SK-N-SH (cell line): ENCODE results near the gene C1orf232. TPM values are rescaled to one million over a fixed set of nuclear protein-coding genes. Genes with fewer than 3 reads are reported as not detected.
A peak's percentile ranks its signal among the peaks of the same experiment; 100 is the strongest.

Experiments used
- CTCF ChIA-PET: fragments of 300-600, 350-600 bp; formaldehyde crosslinking; extraction: SDS; loops from one replicate; lab custom pipeline; 2021; lab: Yijun Ruan, JAX
- POLR2A ChIA-PET: fragments of 350-600 bp; sonication (Branson Sonifier 250); formaldehyde crosslinking; extraction: SDS; loops from one replicate; lab custom pipeline; 2020; ENCODE audit warnings: antibody characterized with exemption, inconsistent platforms; lab: Yijun Ruan, JAX
- DNase-seq: peaks from one replicate; pipeline ENCODE4 v3.0.0; 2012
- H2AFZ ChIP-seq: fragments of 200-600 bp; sonication (generic); 2 replicates; pipeline ENCODE4 v1.8.1; 2016; ENCODE audit warnings: antibody characterized with exemption, mild to moderate bottlenecking, low read depth
- H3F3A ChIP-seq: fragments of 200-600 bp; sonication (generic); replicated peaks from 2 replicates; pipeline ENCODE3; 2016; ENCODE audit warnings: antibody characterized with exemption, mild to moderate bottlenecking; ENCODE audit not compliant: insufficient read depth
- H3K27ac ChIP-seq, 2 experiments: fragments of 200-500 bp in 1 of 2; fragments of 200-600 bp in 1 of 2; sonication (Bioruptor generic) in 1 of 2; sonication (generic), shearing (Covaris generic) in 1 of 2; 2 replicates each; pipeline versions ENCODE4 v1.5.1 to v1.6.1; 2014 to 2016; ENCODE audit warnings: low read depth in 2 of 2, inconsistent platforms in 1 of 2, low read length in 1 of 2, mild to moderate bottlenecking in 1 of 2, mixed read lengths in 1 of 2
- H3K27me3 ChIP-seq: fragments of 200-600 bp; sonication (generic), shearing (Covaris generic); 2 replicates; pipeline ENCODE4 v1.6.1; 2016; ENCODE audit warnings: mixed run types; ENCODE audit not compliant: insufficient read depth
- H3K36me3 ChIP-seq, 2 experiments: fragments of 200-500 bp in 1 of 2; fragments of 200-600 bp in 1 of 2; sonication (Bioruptor generic) in 1 of 2; sonication (generic) in 1 of 2; replicated peaks in 1 of 2; 2 replicates each; pipeline versions ENCODE3 to v1.5.1; 2014 to 2016; ENCODE audit warnings: low read length in 1 of 2, mild to moderate bottlenecking in 1 of 2; ENCODE audit not compliant: insufficient read depth in 2 of 2, control insufficient read depth in 1 of 2
- H3K4me1 ChIP-seq, 2 experiments: fragments of 200-500 bp in 1 of 2; fragments of 200-600 bp in 1 of 2; sonication (Bioruptor generic) in 1 of 2; sonication (generic), shearing (Covaris generic) in 1 of 2; 2 replicates each; pipeline versions ENCODE4 v1.5.1 to v1.6.1; 2014 to 2016; ENCODE audit warnings: low read depth in 1 of 2, low read length in 1 of 2, mixed run types in 1 of 2; ENCODE audit not compliant: insufficient read depth in 2 of 2, control insufficient read depth in 1 of 2
- H3K4me2 ChIP-seq: fragments of 200-600 bp; sonication (generic), shearing (Covaris generic); 2 replicates; pipeline ENCODE4 v1.6.1; 2017; ENCODE audit warnings: mixed run types
- H3K4me3 ChIP-seq, 2 experiments: fragments of 200-500 bp in 1 of 2; fragments of 200-600 bp in 1 of 2; sonication (Bioruptor generic) in 1 of 2; sonication (generic), shearing (Covaris generic) in 1 of 2; 2 replicates each; pipeline versions ENCODE4 v1.5.1 to v1.8.1; 2014 to 2016; ENCODE audit warnings: low read depth in 2 of 2, inconsistent platforms in 1 of 2, low read length in 1 of 2, mild to moderate bottlenecking in 1 of 2, mixed read lengths in 1 of 2, moderate library complexity in 1 of 2
- H3K79me2 ChIP-seq: fragments of 200-600 bp; sonication (generic); 2 replicates; pipeline ENCODE4 v1.8.1; 2017; ENCODE audit warnings: mild to moderate bottlenecking; ENCODE audit not compliant: insufficient read depth
- H3K9ac ChIP-seq: fragments of 200-600 bp; sonication (generic); 2 replicates; pipeline ENCODE4 v1.6.1; 2017; ENCODE audit warnings: mixed run types
- H3K9me2 ChIP-seq: fragments of 200-600 bp; sonication (generic); 2 replicates; pipeline ENCODE4 v1.6.1; 2017; ENCODE audit warnings: mixed run types
- H3K9me3 ChIP-seq: fragments of 200-600 bp; sonication (generic); 2 replicates; pipeline ENCODE4 v1.6.1; 2017; ENCODE audit warnings: mixed run types, mild to moderate bottlenecking, moderate library complexity
- H4K20me1 ChIP-seq: fragments of 200-600 bp; sonication (generic); 2 replicates; pipeline ENCODE4 v1.6.1; 2017; ENCODE audit warnings: mild to moderate bottlenecking, mixed run types; ENCODE audit not compliant: insufficient read depth
- EZH2phosphoT487 ChIP-seq: fragments of 200-600 bp; sonication (generic); IDR thresholded peaks from 2 replicates; pipeline ENCODE4 v1.6.1; 2017; ENCODE audit warnings: low read depth, mixed run types, mild to moderate bottlenecking, antibody characterized with exemption, moderate library complexity, borderline replicate concordance
- FOSL2 ChIP-seq: IDR thresholded peaks from 2 replicates; pipeline ENCODE4 v1.4.0; 2012; ENCODE audit warnings: low read depth, mild to moderate bottlenecking, moderate library complexity, borderline replicate concordance
- JUND ChIP-seq: IDR thresholded peaks from 2 replicates; pipeline ENCODE4 v1.4.0; 2012
- MEF2A ChIP-seq: IDR thresholded peaks from 2 replicates; pipeline ENCODE4 v1.4.0; 2012; ENCODE audit warnings: low read depth, borderline replicate concordance
- MXI1 ChIP-seq: IDR thresholded peaks from 2 replicates; pipeline ENCODE4 v1.6.1; 2012; ENCODE audit warnings: mild to moderate bottlenecking, low read depth, low read length, improper control_type of control experiment
- NRF1 ChIP-seq: IDR thresholded peaks from 2 replicates; pipeline ENCODE4 v1.6.1; 2012; ENCODE audit warnings: low read depth, mild to moderate bottlenecking, low read length
- POLR2AphosphoS5 ChIP-seq: IDR thresholded peaks from 2 replicates; pipeline ENCODE4 v1.6.1; 2012; ENCODE audit warnings: low read depth, low read length
- RAD21 ChIP-seq: IDR thresholded peaks from 2 replicates; pipeline ENCODE4 v1.6.1; 2012; ENCODE audit warnings: mild to moderate bottlenecking, low read length
- RXRA ChIP-seq: IDR thresholded peaks from 2 replicates; pipeline ENCODE4 v1.4.0; 2012; ENCODE audit warnings: low read depth, mild to moderate bottlenecking, borderline replicate concordance
- SIN3A ChIP-seq: IDR thresholded peaks from 2 replicates; pipeline ENCODE4 v1.6.1; 2012; ENCODE audit warnings: low read depth, mild to moderate bottlenecking, low read length, moderate library complexity, borderline replicate concordance
- TEAD4 ChIP-seq: IDR thresholded peaks from 2 replicates; pipeline ENCODE4 v1.4.0; 2012; ENCODE audit warnings: mild to moderate bottlenecking, borderline replicate concordance; ENCODE audit not compliant: insufficient read depth
- WGBS: methylation state at CpG from one replicate; pipeline ENCODE4 v1.1.6; 2017; ENCODE audit warnings: low lambda C conversion rate; 5-methylcytosine and 5-hydroxymethylcytosine counted together
- polyA plus RNA-seq, 3 experiments: library from polyadenylated mRNA; depleted of rRNA; stranded (reverse); fragments of >200 nt; gene quantifications; 2 replicates each; pipeline ENCODE4 v1.2.3, GENCODE V29; 2012
- TF ChIP-seq, protein P1 (sequence below): fragments of 200-600 bp; sonication (generic); IDR thresholded peaks from 2 replicates; pipeline ENCODE4 v1.6.1; 2017; ENCODE audit warnings: antibody characterized with exemption, mild to moderate bottlenecking, moderate library complexity
- TF ChIP-seq, protein P2 (sequence below): IDR thresholded peaks from 2 replicates; pipeline ENCODE4 v1.6.1; 2012; ENCODE audit warnings: mild to moderate bottlenecking, low read depth, low read length, moderate library complexity
- TF ChIP-seq, protein P3 (sequence below): fragments of 150-350 bp; IDR thresholded peaks from 2 replicates; pipeline ENCODE4 v1.6.1; 2016; ENCODE audit warnings: mild to moderate bottlenecking, low read depth, low read length

Gene C1orf232
- polyA plus RNA-seq, 1 of the 3 experiments (the other 2 are of a cell fraction) = not detected

DNA sequence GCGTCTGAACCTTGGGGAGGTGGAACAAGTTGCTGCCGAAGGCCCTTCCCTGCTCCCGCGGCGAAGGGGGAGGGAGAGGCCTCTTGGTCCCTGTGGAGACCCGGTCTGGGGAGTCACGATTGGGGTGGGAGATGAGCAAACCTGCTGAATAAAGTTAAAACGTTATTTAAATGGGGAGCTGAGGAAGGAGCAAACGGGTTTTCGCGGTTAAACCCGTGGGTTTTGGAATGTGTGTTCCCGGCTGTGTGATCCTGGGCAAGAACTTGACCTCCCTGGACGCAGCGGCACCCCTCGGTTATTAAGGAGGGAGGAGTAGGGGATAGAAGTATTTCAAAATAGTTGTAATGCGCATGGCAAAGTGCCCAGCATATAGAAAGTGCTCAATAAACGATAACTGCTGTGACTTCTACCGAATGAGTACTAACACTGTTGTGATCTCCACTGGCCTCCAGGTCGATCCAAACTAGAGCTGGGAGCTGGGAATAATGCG, 6.5 kb downstream of the C1orf232 start:
- POLR2A ChIA-PET = interaction anchor here (1.5 kb wide), 1 partner anchor 51 kb away, joined by 3 read pairs; the partner anchor contains the start of gene PDIK1L
- Histone ChIP-seq H3K4me2 (peak overlapping the region; percentile 33; the same call in 1 of the 2 replicates), H3K27ac (no peak overlapping the region), H3K4me3 (no peak overlapping the region), H3K9me2 (no peaks in the 10 kb centered on the region), H3K4me1 (peaks cover 0 to 23% of the 10 kb centered on the region in 2 experiments; a peak in 1 of 4 replicates), H3K9me3 (no peaks in the 10 kb centered on the region), H3K9ac (no peak overlapping the region), H3F3A (no peaks in the 10 kb centered on the region), H3K27me3 (no peaks in the 10 kb centered on the region), H3K79me2 (no peaks in the 10 kb centered on the region), H3K36me3 (no peaks in the 10 kb centered on the region), H2AFZ (no peak overlapping the region), H4K20me1 (no peaks in the 10 kb centered on the region)
- no peak for DNase-seq
- 76% methylated on average over 20 of the region's 21 CpGs for WGBS
- TF ChIP-seq TEAD4 (no peak), RXRA (no peak), FOSL2 (no peak), MXI1 (no peak), POLR2AphosphoS5 (no peak), EZH2phosphoT487 (no peak), RAD21 (no peak), MEF2A (no peak), SIN3A (no peak), NRF1 (no peak), JUND (no peak)
- TF ChIP-seq, protein P1, sequence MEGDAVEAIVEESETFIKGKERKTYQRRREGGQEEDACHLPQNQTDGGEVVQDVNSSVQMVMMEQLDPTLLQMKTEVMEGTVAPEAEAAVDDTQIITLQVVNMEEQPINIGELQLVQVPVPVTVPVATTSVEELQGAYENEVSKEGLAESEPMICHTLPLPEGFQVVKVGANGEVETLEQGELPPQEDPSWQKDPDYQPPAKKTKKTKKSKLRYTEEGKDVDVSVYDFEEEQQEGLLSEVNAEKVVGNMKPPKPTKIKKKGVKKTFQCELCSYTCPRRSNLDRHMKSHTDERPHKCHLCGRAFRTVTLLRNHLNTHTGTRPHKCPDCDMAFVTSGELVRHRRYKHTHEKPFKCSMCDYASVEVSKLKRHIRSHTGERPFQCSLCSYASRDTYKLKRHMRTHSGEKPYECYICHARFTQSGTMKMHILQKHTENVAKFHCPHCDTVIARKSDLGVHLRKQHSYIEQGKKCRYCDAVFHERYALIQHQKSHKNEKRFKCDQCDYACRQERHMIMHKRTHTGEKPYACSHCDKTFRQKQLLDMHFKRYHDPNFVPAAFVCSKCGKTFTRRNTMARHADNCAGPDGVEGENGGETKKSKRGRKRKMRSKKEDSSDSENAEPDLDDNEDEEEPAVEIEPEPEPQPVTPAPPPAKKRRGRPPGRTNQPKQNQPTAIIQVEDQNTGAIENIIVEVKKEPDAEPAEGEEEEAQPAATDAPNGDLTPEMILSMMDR = no peak
- TF ChIP-seq, protein P2, sequence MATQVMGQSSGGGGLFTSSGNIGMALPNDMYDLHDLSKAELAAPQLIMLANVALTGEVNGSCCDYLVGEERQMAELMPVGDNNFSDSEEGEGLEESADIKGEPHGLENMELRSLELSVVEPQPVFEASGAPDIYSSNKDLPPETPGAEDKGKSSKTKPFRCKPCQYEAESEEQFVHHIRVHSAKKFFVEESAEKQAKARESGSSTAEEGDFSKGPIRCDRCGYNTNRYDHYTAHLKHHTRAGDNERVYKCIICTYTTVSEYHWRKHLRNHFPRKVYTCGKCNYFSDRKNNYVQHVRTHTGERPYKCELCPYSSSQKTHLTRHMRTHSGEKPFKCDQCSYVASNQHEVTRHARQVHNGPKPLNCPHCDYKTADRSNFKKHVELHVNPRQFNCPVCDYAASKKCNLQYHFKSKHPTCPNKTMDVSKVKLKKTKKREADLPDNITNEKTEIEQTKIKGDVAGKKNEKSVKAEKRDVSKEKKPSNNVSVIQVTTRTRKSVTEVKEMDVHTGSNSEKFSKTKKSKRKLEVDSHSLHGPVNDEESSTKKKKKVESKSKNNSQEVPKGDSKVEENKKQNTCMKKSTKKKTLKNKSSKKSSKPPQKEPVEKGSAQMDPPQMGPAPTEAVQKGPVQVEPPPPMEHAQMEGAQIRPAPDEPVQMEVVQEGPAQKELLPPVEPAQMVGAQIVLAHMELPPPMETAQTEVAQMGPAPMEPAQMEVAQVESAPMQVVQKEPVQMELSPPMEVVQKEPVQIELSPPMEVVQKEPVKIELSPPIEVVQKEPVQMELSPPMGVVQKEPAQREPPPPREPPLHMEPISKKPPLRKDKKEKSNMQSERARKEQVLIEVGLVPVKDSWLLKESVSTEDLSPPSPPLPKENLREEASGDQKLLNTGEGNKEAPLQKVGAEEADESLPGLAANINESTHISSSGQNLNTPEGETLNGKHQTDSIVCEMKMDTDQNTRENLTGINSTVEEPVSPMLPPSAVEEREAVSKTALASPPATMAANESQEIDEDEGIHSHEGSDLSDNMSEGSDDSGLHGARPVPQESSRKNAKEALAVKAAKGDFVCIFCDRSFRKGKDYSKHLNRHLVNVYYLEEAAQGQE = no peak
- TF ChIP-seq, protein P3, sequence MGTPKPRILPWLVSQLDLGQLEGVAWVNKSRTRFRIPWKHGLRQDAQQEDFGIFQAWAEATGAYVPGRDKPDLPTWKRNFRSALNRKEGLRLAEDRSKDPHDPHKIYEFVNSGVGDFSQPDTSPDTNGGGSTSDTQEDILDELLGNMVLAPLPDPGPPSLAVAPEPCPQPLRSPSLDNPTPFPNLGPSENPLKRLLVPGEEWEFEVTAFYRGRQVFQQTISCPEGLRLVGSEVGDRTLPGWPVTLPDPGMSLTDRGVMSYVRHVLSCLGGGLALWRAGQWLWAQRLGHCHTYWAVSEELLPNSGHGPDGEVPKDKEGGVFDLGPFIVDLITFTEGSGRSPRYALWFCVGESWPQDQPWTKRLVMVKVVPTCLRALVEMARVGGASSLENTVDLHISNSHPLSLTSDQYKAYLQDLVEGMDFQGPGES = no peak
- CTCF ChIA-PET = interaction anchor here (0.9 to 13.7 kb wide), 7 partner anchors 15 to 160 kb away, joined by 3 to 131 read pairs (median 9); no protein-coding TSS in a partner anchor
